ENCODE results near the gene TRMT11.

Gene TRMT11

GRCh38 chr6:126077810-126078776 lies 91.8 kb downstream of the TRMT11 start:
- DNase-seq, result no peak

- DNase-seq, result no peak
These were observed 97.5 kb downstream of the TRMT11 start for GRCh38 chr6:126083875-126084274.

GRCh38 chr6:126086560-126086959 lies 100.2 kb downstream of the TRMT11 start:
- DNase-seq, result no peak

All from stimulated activated CD8-positive, alpha-beta memory T cell treated with anti-CD3 and anti-CD28 coated beads, Interleukin-4, amount 100 ng/mL, for 48 hours (primary cell).